ENCODE results near the gene KIF23. TPM values are rescaled to one million over a fixed set of nuclear protein-coding genes. Genes with fewer than 3 reads are reported as not detected.

KIF23 gene
- total and polyA plus RNA-seq, 5 donors from 2014 or later = 0.74 to 3.8 (median 1.2) TPM

- H3K9me3 ChIP-seq (ENCODE audit: control insufficient read depth in 2 of 2, low read length in 2 of 2) = peaks cover 4% of the 10 kb centered on the region in 2 experiments
- peaks cover 0 to 7% (median 2%) of the 10 kb centered on the region in 7 donors for H3K9me3 Mint-ChIP-seq
- no peaks in the 10 kb centered on the region for H3K4me1 ChIP-seq (ENCODE audit: control insufficient read depth, insufficient read depth, low read length, poor library complexity, severe bottlenecking)
- ATAC-seq (ENCODE audit: low read depth in 2 of 2) (no peak), DNase-seq (no peak)
- no peaks in the 10 kb centered on the region for H3K36me3 ChIP-seq (ENCODE audit: control insufficient read depth, insufficient read depth, low read length)
- no peak overlapping the region for H3K4me3 Mint-ChIP-seq
- no peaks in the 10 kb centered on the region for H3K4me1 Mint-ChIP-seq
- H3K36me3 Mint-ChIP-seq = no peaks in the 10 kb centered on the region
- peaks cover 11% of the 10 kb centered on the region for H3K27me3 Mint-ChIP-seq
- peaks cover 2% of the 10 kb centered on the region for H3K27me3 ChIP-seq (ENCODE audit: control insufficient read depth, insufficient read depth, low read length)
- no peak overlapping the region for H3K27ac ChIP-seq (ENCODE audit: insufficient read depth, low read length, poor library complexity, severe bottlenecking)
- H3K27ac Mint-ChIP-seq = no peak overlapping the region
- H3K4me3 ChIP-seq (ENCODE audit: low read depth, low read length) = no peak overlapping the region
These were observed 65.8 kb downstream of the KIF23 start for GRCh38 chr15:69479971-69480370.

DNA sequence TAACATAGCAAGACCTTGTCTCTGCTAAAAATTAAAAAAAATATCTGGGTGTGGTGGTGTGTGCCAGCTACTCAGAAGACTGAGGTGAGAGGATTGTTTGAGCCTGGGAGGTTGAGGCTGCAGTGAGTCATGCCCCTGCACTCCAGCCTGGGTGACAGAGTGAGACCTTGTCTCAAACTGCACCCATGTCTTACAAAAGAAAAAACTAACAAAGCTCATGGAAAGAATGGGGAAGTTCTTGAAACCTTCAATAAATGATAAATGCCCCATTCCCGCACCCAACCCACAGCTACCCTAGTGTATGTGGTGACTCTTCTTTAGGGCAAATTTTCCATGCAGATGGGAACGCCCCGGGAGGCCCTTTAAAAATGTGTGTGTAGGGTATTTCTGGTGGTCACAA is 66.8 kb downstream of the KIF23 start:
- Mint-ChIP-seq H3K4me1 (no peaks in the 10 kb centered on the region), H3K36me3 (no peaks in the 10 kb centered on the region), H3K27me3 (peaks cover 9% of the 10 kb centered on the region), H3K27ac (no peak overlapping the region), H3K9me3 (peaks cover 0 to 12% (median 2%) of the 10 kb centered on the region in 7 donors), H3K4me3 (no peak overlapping the region)
- no peak for ATAC-seq (ENCODE audit: low read depth in 2 of 2)
- Histone ChIP-seq H3K27ac (ENCODE audit: insufficient read depth, low read length, poor library complexity, severe bottlenecking) (no peak overlapping the region), H3K4me3 (ENCODE audit: low read depth, low read length) (no peak overlapping the region), H3K4me1 (ENCODE audit: control insufficient read depth, insufficient read depth, low read length, poor library complexity, severe bottlenecking) (no peaks in the 10 kb centered on the region), H3K36me3 (ENCODE audit: control insufficient read depth, insufficient read depth, low read length) (no peaks in the 10 kb centered on the region), H3K27me3 (ENCODE audit: control insufficient read depth, insufficient read depth, low read length) (peaks cover 2% of the 10 kb centered on the region), H3K9me3 (ENCODE audit: control insufficient read depth in 2 of 2, low read length in 2 of 2) (peaks cover 4 to 8% of the 10 kb centered on the region in 2 experiments)
- DNase-seq = no peak

DNA sequence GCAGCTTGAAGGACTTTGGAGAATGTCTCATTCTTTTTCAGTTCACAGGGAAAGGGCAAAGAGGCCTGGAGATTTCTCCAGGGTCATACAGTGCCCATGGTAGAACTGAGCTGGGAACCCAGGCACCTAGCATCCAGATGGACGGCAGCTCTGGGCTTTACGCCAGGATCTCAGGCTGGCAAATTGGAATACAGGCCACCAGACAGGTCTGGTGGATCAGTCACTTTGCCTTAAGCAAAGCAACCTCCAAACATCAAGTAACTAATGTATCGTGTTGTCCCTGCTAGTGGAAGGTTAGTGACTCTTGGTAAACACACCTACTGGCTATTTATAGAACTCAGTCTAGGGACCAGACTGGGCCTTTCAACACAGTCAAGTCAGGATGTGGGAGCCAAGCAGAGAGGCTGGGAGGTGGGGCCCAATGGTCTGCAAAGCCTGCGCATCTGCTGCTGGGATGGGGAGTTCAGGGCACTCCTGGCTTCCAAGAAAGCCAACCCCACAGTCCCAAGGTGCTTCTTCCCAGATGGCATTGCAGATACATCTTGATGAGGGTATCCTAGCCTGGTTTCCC is 68.6 kb downstream of the KIF23 start:
- DNase-seq = no peak
- H3K4me1 Mint-ChIP-seq = no peaks in the 10 kb centered on the region
- H3K4me3 Mint-ChIP-seq = no peak overlapping the region
- H3K27ac ChIP-seq (ENCODE audit: insufficient read depth, low read length, poor library complexity, severe bottlenecking) = no peak overlapping the region
- H3K9me3 Mint-ChIP-seq = peaks cover 0 to 14% (median 4%) of the 10 kb centered on the region in 7 donors
- H3K27ac Mint-ChIP-seq = no peak overlapping the region
- H3K9me3 ChIP-seq (ENCODE audit: control insufficient read depth in 2 of 2, low read length in 2 of 2) = peaks cover 4 to 8% of the 10 kb centered on the region in 2 experiments
- H3K27me3 Mint-ChIP-seq = peaks cover 11% of the 10 kb centered on the region
- no peaks in the 10 kb centered on the region for H3K36me3 Mint-ChIP-seq
- no peaks in the 10 kb centered on the region for H3K36me3 ChIP-seq (ENCODE audit: control insufficient read depth, insufficient read depth, low read length)
- peaks cover 2% of the 10 kb centered on the region for H3K27me3 ChIP-seq (ENCODE audit: control insufficient read depth, insufficient read depth, low read length)
- H3K4me1 ChIP-seq (ENCODE audit: control insufficient read depth, insufficient read depth, low read length, poor library complexity, severe bottlenecking) = no peaks in the 10 kb centered on the region
- H3K4me3 ChIP-seq (ENCODE audit: low read depth, low read length) = no peak overlapping the region
- no peak for ATAC-seq (ENCODE audit: low read depth in 2 of 2)

DNA sequence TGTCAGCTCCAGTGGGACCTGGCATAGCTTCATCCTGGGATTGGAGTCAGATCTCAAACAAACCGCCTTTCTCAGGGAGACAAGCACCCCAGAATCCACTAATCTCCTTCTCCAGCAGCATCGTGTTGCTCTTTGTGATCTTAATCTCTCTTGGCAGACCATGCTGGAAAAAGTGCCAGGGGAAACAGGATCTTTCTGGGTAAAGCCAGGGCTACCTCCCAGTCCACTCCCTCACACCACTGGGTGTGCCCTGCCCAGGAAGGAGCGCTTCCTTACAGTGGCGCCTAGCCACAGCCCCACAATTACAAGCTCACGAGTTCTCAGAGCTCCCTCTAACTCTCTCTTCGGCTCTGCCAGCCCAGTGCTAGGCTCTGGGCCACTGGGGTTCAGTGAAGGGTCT is 70.7 kb downstream of the KIF23 start:
- ATAC-seq (ENCODE audit: low read depth in 2 of 2) (no peak), DNase-seq (no peak)
- Histone ChIP-seq H3K9me3 (ENCODE audit: control insufficient read depth in 2 of 2, low read length in 2 of 2) (peaks cover 0 to 5% of the 10 kb centered on the region in 2 experiments), H3K27me3 (ENCODE audit: control insufficient read depth, insufficient read depth, low read length) (peaks cover 2% of the 10 kb centered on the region), H3K4me1 (ENCODE audit: control insufficient read depth, insufficient read depth, low read length, poor library complexity, severe bottlenecking) (no peaks in the 10 kb centered on the region), H3K36me3 (ENCODE audit: control insufficient read depth, insufficient read depth, low read length) (no peaks in the 10 kb centered on the region), H3K27ac (ENCODE audit: insufficient read depth, low read length, poor library complexity, severe bottlenecking) (no peak overlapping the region), H3K4me3 (ENCODE audit: low read depth, low read length) (no peak overlapping the region)
- Mint-ChIP-seq H3K36me3 (no peaks in the 10 kb centered on the region), H3K4me1 (no peaks in the 10 kb centered on the region), H3K4me3 (no peak overlapping the region), H3K9me3 (peaks cover 0 to 9% (median 2%) of the 10 kb centered on the region in 7 donors), H3K27me3 (peaks cover 12% of the 10 kb centered on the region), H3K27ac (no peak overlapping the region)

DNA sequence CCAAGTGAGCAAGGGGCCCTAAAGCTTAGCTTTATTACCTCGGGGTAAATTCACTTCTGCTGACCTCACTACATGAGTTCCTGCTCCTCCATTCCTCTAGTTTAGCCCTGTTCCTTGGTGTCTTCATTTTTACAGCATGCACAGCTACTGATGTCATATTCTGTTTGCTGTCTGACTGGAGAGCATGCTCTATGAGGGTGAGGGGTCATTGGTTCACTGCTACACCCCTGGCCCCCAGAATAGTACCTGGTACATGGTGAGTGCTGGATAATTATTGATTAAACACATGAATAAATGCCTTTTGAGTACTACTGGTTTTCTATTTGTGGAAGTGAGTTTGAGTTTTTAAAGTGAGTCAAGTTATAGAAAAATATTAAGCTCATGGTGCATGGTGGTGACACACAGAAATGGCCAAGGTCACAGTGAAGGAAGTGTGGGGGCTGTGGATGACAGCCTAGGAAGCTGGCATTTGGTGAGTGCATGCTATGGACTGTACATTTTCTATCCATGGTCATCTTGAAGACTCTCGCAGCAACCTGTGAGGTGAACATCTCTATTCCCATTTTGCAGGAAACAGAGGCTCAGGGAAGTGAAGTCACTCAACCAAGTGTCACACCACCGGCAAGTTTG is 72.4 kb downstream of the KIF23 start:
- no peak overlapping the region for H3K4me3 ChIP-seq (ENCODE audit: low read depth, low read length)
- no peaks in the 10 kb centered on the region for H3K4me1 ChIP-seq (ENCODE audit: control insufficient read depth, insufficient read depth, low read length, poor library complexity, severe bottlenecking)
- DNase-seq (no peak), ATAC-seq (ENCODE audit: low read depth in 2 of 2) (no peak)
- peaks cover 0 to 5% of the 10 kb centered on the region in 2 experiments for H3K9me3 ChIP-seq (ENCODE audit: control insufficient read depth in 2 of 2, low read length in 2 of 2)
- Mint-ChIP-seq H3K36me3 (no peaks in the 10 kb centered on the region), H3K9me3 (peaks cover 0 to 8% (median 2%) of the 10 kb centered on the region in 7 donors), H3K4me1 (no peaks in the 10 kb centered on the region), H3K4me3 (no peak overlapping the region), H3K27ac (no peak overlapping the region), H3K27me3 (peaks cover 22% of the 10 kb centered on the region)
- H3K36me3 ChIP-seq (ENCODE audit: control insufficient read depth, insufficient read depth, low read length) = no peaks in the 10 kb centered on the region
- peaks cover 5% of the 10 kb centered on the region for H3K27me3 ChIP-seq (ENCODE audit: control insufficient read depth, insufficient read depth, low read length)
- H3K27ac ChIP-seq (ENCODE audit: insufficient read depth, low read length, poor library complexity, severe bottlenecking) = no peak overlapping the region

DNA sequence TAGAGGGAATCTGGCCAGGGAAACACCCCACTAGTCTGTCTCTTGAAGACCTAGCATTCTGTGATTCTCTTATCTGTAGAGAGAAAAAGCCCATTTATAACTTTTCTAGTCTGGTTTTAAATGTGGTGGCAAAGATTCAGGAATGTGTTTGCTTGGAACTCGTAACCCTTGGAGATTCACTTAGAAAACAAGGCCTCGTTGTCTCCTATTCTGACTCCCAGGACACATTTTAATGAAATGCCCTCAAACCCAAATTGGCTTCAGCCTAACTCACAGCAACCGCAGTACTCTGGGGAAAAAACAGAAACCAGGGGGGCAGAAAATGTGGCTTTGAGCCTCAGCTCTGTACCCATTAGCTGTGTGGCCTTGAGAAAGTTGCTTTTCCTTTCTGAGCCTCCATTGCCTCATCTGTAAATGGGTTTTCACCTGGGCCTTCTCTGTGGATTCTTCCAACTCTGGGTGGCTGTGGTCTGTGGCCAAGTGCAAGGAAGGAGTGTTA is 75.0 kb downstream of the KIF23 start:
- H3K27ac Mint-ChIP-seq = no peak overlapping the region
- no peak for ATAC-seq (ENCODE audit: low read depth in 2 of 2)
- no peak overlapping the region for H3K4me3 Mint-ChIP-seq
- H3K9me3 ChIP-seq (ENCODE audit: control insufficient read depth in 2 of 2, low read length in 2 of 2) = peaks cover 0 to 8% of the 10 kb centered on the region in 2 experiments
- no peak overlapping the region for H3K4me3 ChIP-seq (ENCODE audit: low read depth, low read length)
- H3K27me3 Mint-ChIP-seq = peaks cover 30% of the 10 kb centered on the region
- no peaks in the 10 kb centered on the region for H3K4me1 Mint-ChIP-seq
- no peak for DNase-seq
- peaks cover 9% of the 10 kb centered on the region for H3K27me3 ChIP-seq (ENCODE audit: control insufficient read depth, insufficient read depth, low read length)
- no peak overlapping the region for H3K27ac ChIP-seq (ENCODE audit: insufficient read depth, low read length, poor library complexity, severe bottlenecking)
- no peaks in the 10 kb centered on the region for H3K36me3 ChIP-seq (ENCODE audit: control insufficient read depth, insufficient read depth, low read length)
- peaks cover 0 to 11% (median 1%) of the 10 kb centered on the region in 7 donors for H3K9me3 Mint-ChIP-seq
- H3K36me3 Mint-ChIP-seq = peaks cover 4% of the 10 kb centered on the region
- H3K4me1 ChIP-seq (ENCODE audit: control insufficient read depth, insufficient read depth, low read length, poor library complexity, severe bottlenecking) = no peaks in the 10 kb centered on the region

GRCh38 chr15:69490356-69491037 is 76.3 kb downstream of the KIF23 start:
- peaks cover 0 to 8% of the 10 kb centered on the region in 2 experiments for H3K9me3 ChIP-seq (ENCODE audit: control insufficient read depth in 2 of 2, low read length in 2 of 2)
- peaks cover 4% of the 10 kb centered on the region for H3K36me3 Mint-ChIP-seq
- ATAC-seq (ENCODE audit: low read depth in 2 of 2) = no peak
- H3K27ac Mint-ChIP-seq = no peak overlapping the region
- DNase-seq = no peak
- no peaks in the 10 kb centered on the region for H3K4me1 Mint-ChIP-seq
- H3K27me3 Mint-ChIP-seq = peaks cover 31% of the 10 kb centered on the region
- no peaks in the 10 kb centered on the region for H3K36me3 ChIP-seq (ENCODE audit: control insufficient read depth, insufficient read depth, low read length)
- no peaks in the 10 kb centered on the region for H3K4me1 ChIP-seq (ENCODE audit: control insufficient read depth, insufficient read depth, low read length, poor library complexity, severe bottlenecking)
- no peak overlapping the region for H3K4me3 ChIP-seq (ENCODE audit: low read depth, low read length)
- no peak overlapping the region for H3K4me3 Mint-ChIP-seq
- H3K27ac ChIP-seq (ENCODE audit: insufficient read depth, low read length, poor library complexity, severe bottlenecking) = no peak overlapping the region
- H3K27me3 ChIP-seq (ENCODE audit: control insufficient read depth, insufficient read depth, low read length) = peaks cover 7% of the 10 kb centered on the region
- H3K9me3 Mint-ChIP-seq = peaks cover 0 to 9% (median 1%) of the 10 kb centered on the region in 7 donors
